ENCODE measurements around the gene PAPOLB. TPM values are rescaled to one million over a fixed set of nuclear protein-coding genes. Genes with fewer than 3 reads are reported as not detected.

Gene PAPOLB
- total RNA-seq, 6 donors from 2014 or later, result 0.10 to 2.1 (median 0.39) TPM

GRCh38 chr7:4820967-4821471 is 40.8 kb downstream of the PAPOLB start:
- no peak for TF ChIP-seq EP300 (IDR thresholded peaks at IDR 0.05)
- no peak for TF ChIP-seq CTCF (IDR thresholded peaks at IDR 0.05)
- TF ChIP-seq POLR2A (IDR thresholded peaks at IDR 0.05), result no peak
- TF ChIP-seq POLR2AphosphoS5 (IDR thresholded peaks at IDR 0.05), result no peak
- Histone ChIP-seq H3K9me3 (no peaks in the 10 kb centered on the region), H3K4me3 (no peak overlapping the region), H3K36me3 (peaks cover 0 to 6% (median 3%) of the 10 kb centered on the region in 4 donors), H3K4me1 (no peaks in the 10 kb centered on the region), H3K27me3 (no peaks in the 10 kb centered on the region), H3K27ac (no peak overlapping the region)
- peak in 1 of 2 donors; percentile 79 for DNase-seq
- WGBS, 2 donors, result 74 to 81% methylated on average over 3 to 17 of the region's 20 CpGs
- ATAC-seq (ENCODE audit: low FRiP score in 2 of 2), result no peak

- WGBS, 2 donors, result 81 to 82% methylated on average over 13 to 19 of the region's 19 CpGs
- TF ChIP-seq CTCF (IDR thresholded peaks at IDR 0.05) (no peak), POLR2A (IDR thresholded peaks at IDR 0.05) (no peak), EP300 (IDR thresholded peaks at IDR 0.05) (no peak), POLR2AphosphoS5 (IDR thresholded peaks at IDR 0.05) (no peak)
- H3K27me3 ChIP-seq, result no peaks in the 10 kb centered on the region
- peaks cover 0 to 6% (median 3%) of the 10 kb centered on the region in 4 donors for H3K36me3 ChIP-seq
- DNase-seq, result peak in 1 of 2 donors; percentile 62
- peak in 1 of 2 donors; percentile 16 for ATAC-seq (ENCODE audit: low FRiP score in 2 of 2)
- no peaks in the 10 kb centered on the region for H3K4me1 ChIP-seq
- H3K9me3 ChIP-seq, result no peaks in the 10 kb centered on the region
- H3K4me3 ChIP-seq, result no peak overlapping the region
- peak overlapping the region in 1 of 4 donors; percentile 46 for H3K27ac ChIP-seq
Measured at GRCh38 chr7:4820405-4820966, 41.3 kb downstream of the PAPOLB start.

GRCh38 chr7:4819560-4820404 is 42.0 kb downstream of the PAPOLB start:
- H3K27ac ChIP-seq, result peak overlapping the region in 1 of 4 donors; percentile 46
- no peak overlapping the region for H3K4me3 ChIP-seq
- H3K4me1 ChIP-seq, result no peaks in the 10 kb centered on the region
- no peak for TF ChIP-seq CTCF (IDR thresholded peaks at IDR 0.05)
- no peak for TF ChIP-seq POLR2AphosphoS5 (IDR thresholded peaks at IDR 0.05)
- TF ChIP-seq POLR2A (IDR thresholded peaks at IDR 0.05), result no peak
- no peak for TF ChIP-seq EP300 (IDR thresholded peaks at IDR 0.05)
- no peaks in the 10 kb centered on the region for H3K27me3 ChIP-seq
- DNase-seq (peak in 1 of 2 donors; percentile 61), ATAC-seq (ENCODE audit: low FRiP score in 2 of 2) (no peak)
- no peaks in the 10 kb centered on the region for H3K9me3 ChIP-seq
- WGBS, 2 donors, result 75 to 83% methylated on average over 17 to 39 of the region's 39 CpGs
- peaks cover 0 to 7% (median 3%) of the 10 kb centered on the region in 4 donors for H3K36me3 ChIP-seq

- ATAC-seq (ENCODE audit: low FRiP score in 2 of 2), result no peak
- Histone ChIP-seq H3K4me3 (no peak overlapping the region), H3K4me1 (no peaks in the 10 kb centered on the region), H3K9me3 (no peaks in the 10 kb centered on the region), H3K36me3 (peaks cover 0 to 11% (median 3%) of the 10 kb centered on the region in 4 donors), H3K27ac (no peak overlapping the region), H3K27me3 (no peaks in the 10 kb centered on the region)
- peak in 1 of 2 donors; percentile 81 for DNase-seq
- WGBS, 2 donors, result 89 to 92% methylated on average over 9 to 31 of the region's 32 CpGs
- TF ChIP-seq POLR2AphosphoS5 (IDR thresholded peaks at IDR 0.05), result no peak
- no peak for TF ChIP-seq POLR2A (IDR thresholded peaks at IDR 0.05)
- TF ChIP-seq CTCF (IDR thresholded peaks at IDR 0.05), result no peak
- no peak for TF ChIP-seq EP300 (IDR thresholded peaks at IDR 0.05)
Measured at GRCh38 chr7:4818000-4818794, 43.6 kb downstream of the PAPOLB start.

Data from upper lobe of left lung (tissue), 6 donors.